GM19468 (cell line): ENCODE results near the gene C6orf52.
"Not testable (repeated sequence)": the region's sequence is repeated elsewhere in the genome, so short reads cannot be mapped to it uniquely, and the experiment has no call there.

ENCODE experiments used
- ATAC-seq: cut with Tn5 transposase; IDR thresholded peaks from one replicate; pipeline ENCODE4 v1.9.1; 2021; ENCODE audit warnings: mild to moderate bottlenecking, moderate library complexity, moderate number of reproducible peaks; ENCODE audit not compliant: unreplicated experiment; ENCODE audit errors: extremely low read depth

C6orf52 gene

DNA sequence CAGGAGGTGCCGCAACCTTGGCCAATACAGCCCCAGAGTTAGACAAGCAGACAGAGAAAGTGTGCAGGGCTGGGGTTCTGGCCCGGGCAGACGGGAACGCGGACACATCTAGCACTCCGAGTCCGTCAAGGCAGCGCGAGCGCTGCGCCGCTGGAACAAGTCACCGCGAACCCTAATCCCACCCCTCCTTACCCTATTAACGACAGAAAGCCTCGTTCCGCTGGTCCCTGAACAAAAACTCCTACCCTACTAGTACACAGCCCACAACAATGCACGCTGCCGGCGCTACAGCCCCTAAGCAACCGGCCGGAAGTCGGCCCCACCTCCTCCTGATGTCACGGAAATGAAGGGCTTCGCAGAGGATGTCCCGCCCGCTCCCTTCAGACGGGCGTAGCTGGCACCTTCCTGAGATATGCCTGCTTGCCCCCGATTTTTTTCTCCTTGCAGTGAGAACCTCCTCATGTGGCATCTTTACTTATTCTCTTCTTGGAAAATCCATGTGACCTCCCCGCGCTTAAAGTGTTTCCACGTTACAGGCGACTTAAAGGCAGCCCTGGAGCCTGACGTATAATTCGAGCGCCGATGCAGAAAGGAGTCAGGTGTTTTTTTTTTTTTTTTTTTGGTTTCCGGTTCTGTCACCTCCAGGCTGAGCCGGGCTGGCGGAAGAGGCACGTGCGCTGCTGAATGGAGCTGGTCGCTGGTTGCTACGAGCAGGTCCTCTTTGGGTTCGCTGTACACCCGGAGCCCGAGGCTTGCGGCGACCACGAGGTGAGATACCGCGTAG, at the start of gene C6orf52, which contains the start of gene PAK1IP1:
C6orf52 (minus strand) TSS at position 315 of the 784 bp plus-strand sequence. CDS start 7,066 bp downstream, outside the sequence.
PAK1IP1 (plus strand) TSS at position 671 of the 784 bp plus-strand sequence; CDS start at position 685, 14 bp downstream.
- ATAC-seq, result peak; percentile 96

DNA sequence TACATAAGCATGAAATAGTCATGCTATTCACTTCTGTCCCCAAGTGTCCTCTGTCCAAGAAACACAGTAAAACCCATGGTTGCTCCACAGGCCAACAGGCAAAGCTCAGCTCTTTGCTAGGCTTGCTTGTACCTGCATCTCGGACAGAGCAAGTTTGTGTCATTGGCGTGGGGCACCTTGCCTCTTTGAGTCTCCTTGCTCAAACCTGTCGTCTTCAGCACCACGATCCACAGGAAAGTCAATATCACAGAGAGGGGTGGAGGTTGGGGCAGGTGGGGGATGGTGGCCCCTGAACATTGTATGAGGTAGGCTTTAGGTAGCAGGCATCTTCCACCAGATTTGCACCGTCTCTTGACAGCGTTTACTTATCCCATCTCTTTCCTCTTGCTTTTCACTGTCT, 49.1 kb upstream of the C6orf52 start:
- no peak for ATAC-seq

DNA sequence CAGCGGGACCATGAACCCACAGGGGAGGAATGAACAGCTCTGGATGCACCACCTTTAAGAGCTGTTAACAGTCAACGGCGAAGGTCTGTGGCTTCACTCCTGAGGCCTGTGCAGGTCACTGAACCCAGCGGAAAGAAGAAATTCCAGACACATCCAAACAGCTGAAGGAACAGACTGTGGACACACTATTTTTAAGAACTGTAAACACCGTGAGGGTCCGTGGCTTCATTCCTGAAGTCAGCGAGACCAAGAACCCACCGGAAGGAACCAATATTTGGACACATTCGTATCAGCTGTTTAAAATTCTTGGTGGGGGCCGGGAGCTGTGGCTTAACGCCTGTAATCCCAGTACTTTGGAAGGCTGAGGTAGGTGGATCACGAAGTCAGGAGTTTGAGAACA, 47.8 kb upstream of the C6orf52 start:
- ATAC-seq, result no peak

DNA sequence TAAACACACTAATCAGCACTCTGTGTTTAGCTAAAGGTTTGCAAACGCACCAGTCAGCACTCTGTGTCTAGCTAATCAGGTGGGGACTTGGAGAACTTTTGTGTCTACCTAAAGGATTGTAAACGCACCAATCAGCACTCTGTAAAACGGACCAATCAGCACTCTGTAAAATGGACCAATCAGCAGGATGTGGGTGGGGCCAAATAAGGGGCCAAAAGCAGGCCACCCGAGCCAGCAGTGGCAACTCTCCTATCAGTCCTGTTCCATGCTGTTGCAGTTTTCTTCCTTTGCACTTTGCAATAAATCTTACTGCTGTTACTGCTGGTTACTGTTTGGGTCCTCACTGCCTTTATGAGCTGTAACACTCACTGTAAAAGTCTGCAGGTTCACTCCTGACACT, 47.2 kb upstream of the C6orf52 start:
- ATAC-seq, result not testable (repeated sequence)

DNA sequence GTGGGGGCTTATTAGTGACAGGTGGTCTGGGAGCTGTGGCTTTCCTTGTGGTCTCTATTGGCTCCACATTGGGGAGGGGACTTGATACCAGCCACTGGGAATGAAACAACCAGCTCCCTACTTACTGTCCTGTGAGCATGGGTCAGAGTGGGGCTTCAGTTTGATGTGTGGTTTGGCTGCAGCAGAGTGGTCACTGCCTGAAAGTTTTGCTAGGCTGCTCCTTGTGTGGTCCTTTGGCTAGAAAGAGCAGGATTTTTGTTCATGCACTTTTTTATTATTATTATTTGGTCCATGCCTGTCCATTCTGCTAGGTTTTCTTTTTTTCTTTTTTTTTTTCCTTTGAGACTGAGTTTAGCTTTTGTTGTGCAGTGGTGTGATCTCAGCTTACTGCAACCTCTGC, 45.6 kb upstream of the C6orf52 start:
- no peak for ATAC-seq

DNA sequence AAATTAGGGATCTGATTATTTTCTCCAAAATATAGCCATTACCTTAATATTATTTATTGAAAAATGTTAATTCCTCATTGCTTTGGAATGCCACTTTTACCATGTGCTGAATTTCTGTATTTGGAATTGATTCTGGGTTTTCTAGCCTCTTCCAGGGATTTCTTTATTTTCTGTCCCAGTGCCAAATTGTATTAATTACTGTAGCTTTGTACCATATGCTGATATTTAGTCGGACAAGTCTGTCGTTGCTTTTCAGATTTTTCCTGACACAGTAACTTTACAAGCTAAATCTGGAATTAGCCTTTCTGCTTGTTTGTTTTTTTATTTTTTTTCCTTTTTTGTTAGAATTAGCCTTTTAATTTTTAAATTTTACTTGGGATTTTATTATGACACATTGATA, 42.3 kb upstream of the C6orf52 start:
- no peak for ATAC-seq

DNA sequence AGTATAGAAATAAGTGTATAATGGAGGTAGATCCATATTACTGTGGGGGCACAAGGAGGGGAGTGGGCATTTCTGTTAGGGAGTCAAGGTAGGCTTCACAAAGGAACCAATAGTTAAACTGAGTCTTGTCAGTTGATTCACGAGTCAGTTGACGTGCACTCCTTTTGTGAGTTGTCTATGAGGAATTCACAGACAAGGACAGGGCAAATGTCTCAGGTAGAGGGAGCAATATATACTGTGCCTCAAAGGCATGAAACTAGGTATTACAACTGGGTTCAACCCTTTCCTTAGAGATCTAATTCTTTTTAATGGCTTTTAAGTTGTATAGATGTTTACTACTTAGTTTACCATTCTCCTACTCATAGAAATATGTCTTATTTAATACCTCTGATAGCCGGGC, 39.4 kb upstream of the C6orf52 start:
- no peak for ATAC-seq

DNA sequence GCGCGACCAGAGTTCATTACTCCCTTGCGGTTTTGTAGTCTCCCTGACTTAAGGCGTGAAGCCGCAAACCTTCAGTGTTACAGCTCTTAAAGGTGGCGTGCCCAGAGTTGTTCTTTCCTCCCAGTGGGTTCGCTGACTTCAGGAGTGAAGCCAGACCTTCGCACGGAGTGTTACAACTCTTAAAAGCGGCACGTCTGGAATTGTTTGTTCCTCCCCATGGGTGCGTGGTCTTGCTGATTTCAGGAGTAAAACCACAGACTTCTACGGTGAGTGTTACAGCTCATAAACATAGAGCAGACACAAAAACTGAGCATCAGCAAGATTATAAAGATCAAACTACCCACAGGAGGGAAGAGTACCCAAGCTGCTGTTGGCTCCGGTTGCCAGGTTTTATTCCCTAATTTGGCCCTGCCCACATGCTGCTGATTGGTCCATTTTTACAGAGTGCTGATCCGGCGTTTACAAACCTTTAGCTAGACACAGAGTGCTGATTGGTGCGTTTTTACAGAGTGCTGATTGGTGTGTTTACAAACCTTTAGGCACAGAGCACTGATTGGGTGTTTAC, 38.8 kb upstream of the C6orf52 start:
- ATAC-seq, result no peak

DNA sequence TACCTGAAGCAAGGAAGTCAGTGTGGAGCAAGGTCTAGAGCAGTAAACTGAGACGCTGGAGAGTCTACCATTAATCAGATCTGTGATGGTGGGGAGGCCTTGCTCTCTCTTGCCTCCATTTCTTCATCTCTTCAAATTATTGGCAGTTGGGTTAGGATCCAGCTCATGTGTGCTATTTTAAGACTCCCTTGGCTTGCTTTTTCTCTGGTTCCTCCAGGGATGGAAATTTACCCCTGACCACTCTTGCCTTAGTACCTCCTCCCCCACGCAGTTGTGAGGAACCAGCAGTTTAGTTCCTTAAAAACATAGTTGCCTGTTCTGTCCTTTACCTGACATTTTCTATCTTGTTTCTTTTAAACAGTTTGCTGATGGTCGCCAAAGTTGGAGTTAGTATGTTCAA, 35.8 kb upstream of the C6orf52 start:
- no peak for ATAC-seq

DNA sequence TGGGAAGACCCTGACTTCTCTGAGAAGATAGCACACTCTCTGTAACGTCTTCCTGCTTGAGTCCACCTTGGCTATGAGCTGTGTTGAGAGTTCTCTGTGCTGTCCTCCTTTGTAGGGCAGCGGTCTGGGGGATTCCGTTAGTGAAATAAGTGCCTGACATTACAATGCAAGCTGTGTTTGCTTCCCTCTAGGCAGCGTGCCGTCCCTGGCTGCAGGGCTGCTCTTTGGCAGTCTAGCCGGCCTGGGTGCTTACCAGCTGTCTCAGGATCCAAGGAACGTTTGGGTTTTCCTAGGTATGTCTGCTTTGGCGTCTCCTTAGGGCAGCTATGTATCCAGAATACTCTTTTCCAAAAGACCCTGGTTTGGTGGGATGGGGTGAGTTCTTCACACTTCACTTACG, 31.3 kb upstream of the C6orf52 start:
- ATAC-seq, result no peak

DNA sequence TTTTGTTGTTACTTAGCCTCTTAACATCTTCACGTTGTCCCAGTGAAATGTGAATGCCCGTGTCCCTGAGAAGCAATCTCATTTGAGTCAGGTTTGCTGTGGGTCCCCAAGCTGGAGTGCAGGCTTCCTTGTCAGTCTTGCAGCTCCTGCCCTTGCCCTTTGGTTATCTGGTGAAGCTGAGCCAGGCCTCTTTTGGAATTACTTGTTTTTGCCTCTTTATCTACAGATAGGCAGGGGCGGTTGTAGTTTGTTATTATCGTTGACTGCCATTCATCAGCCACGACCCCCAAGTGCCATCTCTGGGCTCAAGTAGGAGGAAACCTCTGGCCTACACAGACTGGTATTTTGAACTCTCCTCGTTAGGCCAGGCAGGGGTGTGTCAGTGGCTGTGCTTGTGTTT, 30.6 kb upstream of the C6orf52 start:
- ATAC-seq, result no peak

DNA sequence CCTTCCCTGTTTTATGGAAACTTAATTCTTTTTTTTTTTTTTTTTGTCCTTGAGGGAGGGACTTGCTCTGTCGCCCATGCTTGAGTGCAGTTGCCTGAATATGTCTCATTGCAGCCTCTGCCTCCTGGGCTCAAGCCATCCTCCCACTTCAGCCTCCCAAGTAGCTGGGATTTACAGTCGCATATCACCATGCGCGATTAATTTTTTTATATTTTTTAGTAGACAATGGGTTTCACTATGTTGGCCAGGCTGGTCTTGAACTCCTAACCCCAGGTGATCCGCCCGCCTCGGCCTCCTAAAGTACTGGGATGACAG, 29.1 kb upstream of the C6orf52 start:
- no peak for ATAC-seq

DNA sequence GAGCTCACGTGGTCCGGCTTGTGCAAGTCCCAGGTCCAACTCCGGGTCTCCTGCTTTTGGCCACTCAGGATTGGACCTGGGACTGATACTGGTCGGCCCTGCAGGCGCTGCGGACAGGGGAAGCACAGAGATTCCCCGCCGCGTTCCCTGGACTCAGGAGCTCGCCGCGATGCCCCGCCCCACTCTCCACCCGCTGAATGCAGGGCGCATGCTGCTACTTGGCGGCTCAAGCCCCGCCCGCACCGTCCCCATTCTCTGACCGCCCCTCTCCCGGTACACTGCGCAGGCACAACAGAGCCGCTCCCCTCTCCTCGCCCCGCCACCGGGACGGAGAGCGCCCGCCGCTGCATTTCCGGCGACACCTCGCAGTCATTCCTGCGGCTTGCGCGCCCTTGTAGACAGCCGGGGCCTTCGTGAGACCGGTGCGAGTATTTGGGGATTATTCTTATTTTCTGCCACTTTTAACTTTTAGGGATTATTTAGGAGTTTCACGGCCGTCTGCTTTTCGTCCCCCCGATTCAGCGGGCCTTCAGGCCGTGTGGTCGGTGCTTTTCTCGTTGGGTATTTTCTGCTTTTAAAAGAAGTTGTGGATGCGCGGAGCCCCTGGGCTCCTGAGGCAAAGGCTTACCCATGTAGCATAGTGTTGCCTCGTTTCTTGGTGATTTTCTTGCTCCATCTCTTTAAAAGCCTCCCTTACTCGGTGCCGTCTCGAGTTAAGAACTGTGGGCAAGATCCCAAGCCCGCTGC, 28.6 kb upstream of the C6orf52 start, which contains the start of gene TMEM14C:
TMEM14C (plus strand) TSS at position 251 of the 747 bp plus-strand sequence. CDS start 1,544 bp downstream, outside the sequence.
- peak; percentile 95 for ATAC-seq

DNA sequence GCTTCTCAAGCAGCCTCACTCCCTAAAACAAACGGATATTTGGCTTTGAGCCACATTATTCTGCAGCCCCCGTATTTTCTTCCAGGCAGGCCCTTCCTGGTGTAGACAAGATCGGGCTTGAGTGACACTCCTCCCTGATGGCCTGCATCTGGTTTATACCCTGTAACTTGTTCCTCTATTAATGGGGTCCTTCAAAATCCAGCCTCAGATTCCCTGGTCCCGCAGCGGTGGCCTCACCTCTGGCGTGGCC, 28.1 kb upstream of the C6orf52 start:
- ATAC-seq, result no peak

DNA sequence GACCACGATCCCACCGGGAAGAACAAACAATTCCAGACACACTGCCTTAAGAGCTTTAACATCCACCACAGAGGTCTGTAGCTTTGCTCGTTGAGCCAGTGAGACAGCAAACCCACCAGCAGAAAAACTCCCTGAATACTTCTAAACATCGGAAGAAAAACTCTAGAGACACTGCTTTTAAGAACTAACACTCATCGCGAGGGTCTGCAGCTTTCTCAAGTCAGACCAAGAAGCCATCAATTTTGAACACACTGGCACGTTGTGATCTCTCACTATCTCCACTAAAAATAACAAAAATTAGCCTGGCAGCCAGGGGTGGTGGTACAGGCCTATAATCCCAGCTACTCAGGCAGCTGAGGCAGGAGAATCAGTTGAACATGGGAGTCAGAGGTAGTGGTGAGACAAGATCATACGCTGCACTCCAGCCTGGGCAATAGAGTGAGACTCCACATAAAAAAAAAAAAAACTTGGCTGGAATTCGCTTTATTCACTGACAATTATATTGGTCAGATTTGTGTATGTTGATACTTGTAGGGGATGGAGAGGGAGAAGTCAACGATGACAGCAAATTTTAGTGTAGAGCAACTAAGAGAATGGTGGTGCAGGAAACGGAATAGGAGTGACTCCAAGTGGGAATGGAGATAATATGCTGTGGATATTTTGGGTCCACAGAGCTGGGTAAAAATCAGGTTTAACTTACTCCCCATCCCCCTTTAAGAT, 27.6 kb upstream of the C6orf52 start:
- no peak for ATAC-seq

DNA sequence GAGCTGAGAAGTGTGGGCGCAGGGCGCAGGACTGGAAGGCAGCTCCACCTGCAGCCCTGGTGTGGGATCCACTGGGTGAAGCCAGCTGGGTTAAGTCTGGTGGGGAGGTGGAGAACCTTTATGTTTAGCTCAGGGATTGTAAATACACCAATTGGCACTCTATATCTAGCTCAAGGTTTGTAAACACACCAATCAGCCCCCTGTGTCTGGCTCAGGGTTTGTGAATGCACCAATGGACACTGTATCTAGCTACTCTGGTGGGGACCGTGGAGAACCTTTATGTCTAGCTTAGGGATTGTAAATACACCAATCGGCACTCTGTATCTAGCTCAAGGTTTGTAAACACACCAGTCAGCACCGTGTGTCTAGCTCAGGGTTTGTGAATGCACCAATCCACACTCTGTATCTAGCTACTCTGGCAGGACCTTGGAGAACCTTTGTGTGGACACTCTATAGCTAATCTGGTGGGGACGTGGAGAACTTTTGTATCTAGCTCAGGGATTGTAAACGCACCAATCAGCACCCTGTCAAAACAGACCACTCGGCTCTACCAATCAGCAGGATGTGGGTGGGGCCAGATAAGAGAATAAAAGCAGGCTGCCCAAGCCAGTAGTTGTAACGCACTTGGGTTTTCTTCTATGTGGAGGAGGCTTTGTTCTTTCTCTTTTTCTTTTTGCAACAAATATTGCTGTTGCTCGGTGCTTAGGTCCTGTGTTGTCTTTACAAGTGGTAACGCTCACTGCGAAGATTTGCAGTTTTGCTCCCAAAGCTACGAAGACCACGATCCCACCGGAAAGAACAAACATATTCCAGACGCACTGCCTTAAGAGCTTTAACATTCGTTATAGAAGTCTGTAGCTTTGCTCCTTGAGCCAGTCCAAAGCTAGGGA, 26.8 kb upstream of the C6orf52 start:
- not testable (repeated sequence) for ATAC-seq

DNA sequence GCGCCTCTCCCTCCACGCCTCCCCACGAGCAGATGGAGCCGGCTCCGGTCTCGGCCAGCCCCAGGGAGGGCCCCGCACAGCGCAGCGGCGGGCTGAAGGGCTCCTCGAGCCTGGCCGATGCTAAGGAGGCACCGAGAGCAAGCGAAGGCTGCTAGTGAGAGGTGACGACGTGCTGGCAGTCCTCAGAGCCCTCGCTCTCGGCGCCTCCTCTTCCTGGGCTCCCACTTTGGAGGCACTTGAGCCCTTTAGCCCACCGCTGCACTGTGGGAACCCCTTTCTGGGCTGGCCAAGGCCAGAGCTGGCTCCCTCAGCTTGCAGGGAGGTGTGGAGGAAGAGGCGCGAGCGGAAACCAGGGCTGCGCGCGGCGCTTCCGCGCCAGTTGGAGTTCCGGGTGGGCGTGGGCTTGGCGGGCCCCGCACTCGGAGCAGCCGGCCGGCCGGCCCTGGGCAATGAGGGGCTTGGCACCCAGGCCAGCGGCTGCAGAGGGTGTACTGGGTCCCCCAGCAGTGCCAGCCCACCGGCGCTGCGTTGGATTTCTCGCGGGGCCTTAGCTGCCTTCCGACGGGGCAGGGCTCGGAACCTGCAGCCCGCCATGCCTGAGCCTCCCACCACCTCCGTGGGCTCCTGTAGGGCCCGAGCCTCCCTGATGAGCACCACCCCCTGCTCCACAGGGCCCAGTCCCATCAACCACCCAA, 26.0 kb upstream of the C6orf52 start:
- no peak for ATAC-seq

DNA sequence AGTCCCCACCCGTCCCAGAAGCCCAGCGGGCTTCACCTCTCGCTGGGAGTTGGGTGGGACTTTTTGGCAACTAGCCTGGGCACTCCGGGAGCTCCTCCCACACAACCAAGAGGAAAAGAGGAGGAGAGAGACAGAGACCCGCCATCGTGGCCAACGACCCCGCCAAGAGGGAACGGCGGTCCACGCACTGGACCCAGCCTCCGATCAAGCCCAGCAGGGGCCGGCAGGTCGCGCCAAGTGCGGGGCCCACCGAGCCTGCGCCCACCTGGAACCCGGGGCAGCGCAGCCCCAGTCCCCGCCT, 25.5 kb upstream of the C6orf52 start:
- ATAC-seq, result no peak

DNA sequence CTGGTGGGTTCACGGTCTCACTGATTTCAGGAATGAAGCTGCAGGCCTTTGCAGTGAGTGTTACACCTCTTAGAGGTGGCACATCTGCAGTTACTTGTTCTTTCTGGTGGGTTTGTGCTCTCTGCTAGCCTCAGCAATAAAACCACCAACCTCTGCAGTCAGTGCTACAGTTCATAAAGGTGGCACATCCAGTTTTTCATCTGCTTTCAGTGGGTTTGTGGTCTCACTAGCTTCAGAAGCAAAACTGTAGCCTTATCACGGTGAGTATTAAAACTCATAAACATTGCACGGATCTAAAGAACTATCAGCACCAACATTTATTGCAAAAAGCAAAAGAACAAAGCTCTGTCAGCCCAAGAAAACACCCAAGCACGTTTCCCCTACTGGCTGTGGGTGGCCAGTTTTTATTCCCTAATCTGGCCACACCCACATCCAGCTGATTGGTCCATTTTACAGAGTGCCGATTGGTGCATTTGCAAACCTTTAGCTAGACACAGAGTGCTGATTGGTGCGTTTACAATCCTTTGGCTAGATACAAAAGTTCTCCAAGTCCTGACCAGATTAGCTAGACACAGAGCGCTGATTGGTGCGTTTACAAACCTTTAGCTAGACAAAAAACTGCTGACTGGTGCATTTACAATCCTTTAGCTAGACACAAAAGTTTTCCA, 25.0 kb upstream of the C6orf52 start:
- no peak for ATAC-seq
